ENCODE data around the gene UHRF2.
"Not testable (repeated sequence)": the region's sequence is repeated elsewhere in the genome, so short reads cannot be mapped to it uniquely, and the experiment has no call there.

Gene UHRF2

DNA sequence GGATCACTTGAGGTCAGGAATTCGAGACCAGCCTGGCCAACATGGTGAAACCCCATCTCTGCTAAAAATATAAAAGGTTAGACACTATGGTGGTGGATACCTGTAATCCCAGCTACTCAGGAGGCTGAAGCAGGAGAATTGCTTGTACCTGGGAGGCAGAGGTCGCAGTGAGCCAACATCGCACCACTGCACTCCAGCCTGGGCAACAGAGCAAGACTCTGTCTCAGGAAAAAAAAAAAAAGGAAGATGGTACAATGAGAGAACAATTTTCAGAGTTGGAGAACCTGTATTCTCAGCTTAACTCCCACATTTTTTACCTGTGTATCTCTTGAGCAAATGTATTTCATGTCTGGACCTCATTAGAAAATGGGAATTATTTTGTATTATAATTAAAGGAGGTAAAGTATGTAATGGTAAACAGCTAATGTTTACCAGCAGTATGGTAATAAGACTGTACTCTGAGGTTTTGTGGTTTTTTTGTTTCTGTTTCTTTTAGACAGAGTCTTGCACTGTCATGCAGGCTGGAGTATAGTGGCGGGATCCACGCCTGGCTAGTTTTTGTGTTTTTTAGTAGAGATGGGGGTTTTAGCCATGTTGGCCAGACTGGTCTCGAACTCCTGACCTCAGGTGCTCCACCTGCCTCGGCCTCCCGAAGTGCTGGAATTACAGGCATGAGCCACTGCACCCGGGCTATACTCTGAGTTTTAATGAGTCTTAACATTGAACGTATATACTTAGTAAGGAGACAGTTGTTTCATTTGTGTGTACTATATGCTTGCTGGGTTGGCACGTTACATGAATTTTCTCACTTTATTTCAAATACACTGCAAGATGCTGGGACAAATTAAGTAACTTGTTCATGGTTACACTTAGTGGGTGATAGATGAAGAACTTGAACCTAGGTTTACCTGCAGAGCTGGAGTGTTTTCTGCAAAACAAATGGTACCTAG is 16.2 kb downstream of the UHRF2 start:
- no peak for DNase-seq (ENCODE audit: low read depth)

DNA sequence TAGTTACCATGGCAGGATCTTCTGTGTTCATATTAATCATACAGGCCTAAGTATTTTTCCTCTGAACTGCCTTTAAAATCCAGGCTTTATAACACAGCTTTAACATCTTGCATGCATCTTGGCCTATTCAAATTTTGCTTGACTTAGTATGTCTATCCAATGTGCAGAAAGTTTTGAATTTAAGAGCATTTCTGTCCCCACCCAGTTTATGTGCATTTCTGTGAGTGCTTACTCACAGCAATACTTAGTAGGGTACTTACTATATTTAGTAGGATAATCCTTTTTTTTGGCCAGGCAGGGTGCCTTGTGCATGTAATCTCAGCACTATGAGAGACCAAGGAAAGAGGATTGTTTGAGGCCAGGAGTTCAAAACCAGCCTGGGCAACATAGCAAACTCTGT is 18.0 kb downstream of the UHRF2 start:
- DNase-seq (ENCODE audit: low read depth), result no peak

DNA sequence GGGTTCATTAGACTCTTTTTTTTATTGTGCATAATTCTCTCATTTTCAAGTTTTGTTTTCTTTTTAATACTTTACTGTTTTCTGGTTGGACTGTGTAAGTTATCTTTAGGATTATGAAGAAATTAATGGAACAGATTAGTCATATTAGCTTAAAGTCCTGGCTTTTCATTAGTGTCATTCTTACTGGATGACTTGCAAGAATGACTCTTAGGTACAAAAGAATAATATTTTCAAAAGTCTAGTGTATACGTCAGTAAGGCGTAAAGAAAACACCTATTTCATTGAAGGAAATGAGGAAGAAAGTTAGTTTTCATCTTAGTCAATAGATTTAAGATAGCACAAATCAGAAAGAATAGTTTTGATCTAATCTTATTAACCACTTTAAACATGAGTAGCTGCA is 20.4 kb downstream of the UHRF2 start:
- DNase-seq (ENCODE audit: low read depth), result no peak

DNA sequence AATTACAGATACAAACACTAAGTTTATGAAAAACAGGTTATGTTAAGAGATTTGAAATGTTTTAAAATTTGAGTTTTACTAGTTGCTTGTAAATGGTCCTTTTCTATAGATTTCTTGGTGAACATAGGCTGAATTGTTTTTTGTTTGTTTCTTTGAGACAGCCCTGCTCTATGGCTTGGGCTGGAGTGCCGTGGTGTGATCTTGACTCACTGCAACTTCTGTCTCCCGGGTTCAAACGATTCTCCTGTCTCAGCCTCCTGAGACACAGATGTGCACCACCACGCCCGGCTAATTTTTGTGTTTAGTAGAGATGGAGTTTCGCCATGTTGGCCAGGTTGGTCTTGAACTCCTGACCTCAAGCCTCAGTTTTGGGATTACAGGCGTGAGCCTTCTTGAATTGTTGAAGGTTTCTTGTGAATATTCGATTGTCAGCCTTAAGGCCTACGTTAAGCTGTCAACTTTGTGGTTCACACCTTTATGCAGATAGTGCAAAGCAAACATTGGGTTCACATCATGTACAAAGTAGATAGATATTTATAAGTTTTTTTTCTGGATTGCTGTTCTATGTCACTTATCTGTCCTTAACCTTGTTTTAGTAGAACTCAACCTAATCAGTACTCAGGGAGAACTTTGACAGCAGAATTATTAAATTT is 26.2 kb downstream of the UHRF2 start:
- DNase-seq (ENCODE audit: low read depth), result no peak

DNA sequence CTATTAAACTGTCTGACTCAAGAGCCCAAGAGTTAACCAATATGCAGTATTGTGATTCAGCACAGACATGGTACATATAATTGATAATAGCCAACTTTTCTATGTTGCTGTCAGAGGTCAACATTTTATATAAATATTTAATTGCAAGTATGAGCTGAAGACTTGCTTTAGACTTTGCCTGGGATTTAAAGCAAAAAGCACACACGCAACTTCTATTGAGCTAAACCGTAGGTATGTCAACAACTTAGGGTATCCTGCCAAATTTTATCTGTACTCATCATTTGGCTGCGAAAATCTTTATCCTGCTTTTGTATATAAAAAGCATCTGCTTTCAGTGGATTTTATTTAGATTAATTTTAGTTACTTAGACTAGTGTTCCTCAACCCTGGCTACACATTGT is 27.4 kb downstream of the UHRF2 start:
- DNase-seq (ENCODE audit: low read depth), result no peak

DNA sequence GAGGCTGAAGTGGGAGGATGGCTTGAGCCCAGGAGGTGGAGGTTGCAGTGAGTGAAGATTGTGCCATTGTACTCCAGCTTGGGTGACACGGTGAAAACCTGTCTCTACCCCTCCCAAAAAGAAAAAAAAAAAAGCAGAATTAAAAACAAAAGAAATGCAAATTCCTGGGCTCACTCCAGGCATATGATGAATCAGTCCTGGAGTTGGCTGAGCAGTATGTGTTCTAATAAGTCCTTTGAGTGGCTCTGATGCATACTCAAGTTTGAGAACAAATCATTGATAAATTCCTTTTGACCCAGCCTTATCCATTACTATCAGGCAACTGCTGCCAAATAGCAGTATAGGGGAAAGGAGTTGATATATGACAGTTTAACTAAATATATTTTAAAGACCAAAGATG is 28.3 kb downstream of the UHRF2 start:
- no peak for DNase-seq (ENCODE audit: low read depth)

DNA sequence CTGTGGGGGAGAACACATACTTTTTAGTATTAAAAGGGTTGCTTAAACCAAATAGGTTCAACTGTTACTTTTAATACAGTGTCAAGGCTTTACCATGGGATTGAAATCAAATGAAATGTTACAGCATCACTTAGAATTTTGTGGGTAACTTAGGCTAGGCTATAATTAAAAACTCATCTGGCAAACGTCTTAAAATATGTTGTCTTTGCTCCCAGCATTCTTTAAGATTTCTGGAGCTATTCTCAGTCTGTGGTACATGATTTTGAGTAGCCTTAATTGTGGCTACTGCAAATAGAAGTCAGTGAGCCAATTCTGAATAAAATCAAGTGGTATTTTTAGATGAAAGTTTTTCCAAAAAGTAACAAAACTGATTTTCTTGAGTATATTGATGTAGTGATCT is 30.7 kb downstream of the UHRF2 start:
- DNase-seq (ENCODE audit: low read depth), result no peak

DNA sequence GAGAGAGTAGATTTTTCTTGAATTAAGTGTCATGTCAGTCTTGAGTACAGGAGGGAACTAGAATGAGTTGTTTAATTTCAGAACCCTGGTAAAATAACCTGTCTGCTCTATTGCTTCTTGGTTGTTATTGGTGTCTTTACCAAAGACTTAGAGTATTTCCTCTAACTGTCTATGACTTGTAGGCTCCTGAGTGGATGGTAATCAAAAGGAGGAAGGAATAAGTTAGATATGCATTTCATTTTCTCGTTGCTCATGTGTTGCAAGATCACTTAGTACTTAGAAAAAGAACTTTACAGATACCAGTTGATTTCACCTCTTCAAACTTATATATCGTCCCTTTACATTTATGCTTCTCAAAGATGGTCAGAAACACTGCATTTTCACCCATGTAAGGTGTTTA is 31.1 kb downstream of the UHRF2 start:
- DNase-seq (ENCODE audit: low read depth), result no peak

DNA sequence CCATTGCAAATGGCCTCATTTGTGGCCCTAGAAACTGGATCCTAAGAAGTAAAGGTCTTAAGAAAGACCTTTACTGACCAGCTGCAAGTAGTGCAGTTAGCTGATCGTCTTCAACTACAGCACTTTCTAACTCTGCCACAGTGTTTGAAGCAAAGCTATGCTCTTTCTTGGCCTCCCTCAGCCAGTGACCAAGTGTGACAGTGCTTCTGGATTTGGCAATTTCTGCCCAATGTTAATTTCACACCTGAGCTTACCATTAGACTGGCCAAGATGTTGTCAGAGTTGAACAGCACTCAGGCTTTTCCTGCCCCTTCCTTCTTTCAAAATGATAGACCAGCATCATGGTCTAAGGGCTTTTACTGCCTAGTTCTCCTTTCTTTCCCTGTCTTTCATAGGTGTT is 36.1 kb downstream of the UHRF2 start:
- DNase-seq (ENCODE audit: low read depth), result no peak

DNA sequence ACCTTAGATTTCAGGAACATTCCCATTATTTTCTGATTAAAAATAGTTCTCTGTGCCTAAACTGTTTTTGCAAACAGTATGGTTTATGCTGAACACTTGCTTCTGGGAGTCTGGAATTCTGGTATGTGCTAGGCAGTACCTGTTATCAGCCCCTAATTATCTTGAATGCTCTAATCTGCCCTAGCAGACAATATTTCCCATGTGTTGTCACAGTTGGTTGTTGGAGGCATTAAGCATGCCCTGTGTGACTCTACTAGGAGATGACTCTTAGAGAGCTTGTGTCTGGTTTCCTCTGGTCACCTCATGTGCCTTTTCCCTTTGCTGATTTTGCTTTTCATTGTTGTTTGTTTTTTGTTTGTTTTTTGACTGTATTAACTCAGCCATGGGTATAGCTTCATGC is 36.6 kb downstream of the UHRF2 start:
- DNase-seq (ENCODE audit: low read depth), result no peak

DNA sequence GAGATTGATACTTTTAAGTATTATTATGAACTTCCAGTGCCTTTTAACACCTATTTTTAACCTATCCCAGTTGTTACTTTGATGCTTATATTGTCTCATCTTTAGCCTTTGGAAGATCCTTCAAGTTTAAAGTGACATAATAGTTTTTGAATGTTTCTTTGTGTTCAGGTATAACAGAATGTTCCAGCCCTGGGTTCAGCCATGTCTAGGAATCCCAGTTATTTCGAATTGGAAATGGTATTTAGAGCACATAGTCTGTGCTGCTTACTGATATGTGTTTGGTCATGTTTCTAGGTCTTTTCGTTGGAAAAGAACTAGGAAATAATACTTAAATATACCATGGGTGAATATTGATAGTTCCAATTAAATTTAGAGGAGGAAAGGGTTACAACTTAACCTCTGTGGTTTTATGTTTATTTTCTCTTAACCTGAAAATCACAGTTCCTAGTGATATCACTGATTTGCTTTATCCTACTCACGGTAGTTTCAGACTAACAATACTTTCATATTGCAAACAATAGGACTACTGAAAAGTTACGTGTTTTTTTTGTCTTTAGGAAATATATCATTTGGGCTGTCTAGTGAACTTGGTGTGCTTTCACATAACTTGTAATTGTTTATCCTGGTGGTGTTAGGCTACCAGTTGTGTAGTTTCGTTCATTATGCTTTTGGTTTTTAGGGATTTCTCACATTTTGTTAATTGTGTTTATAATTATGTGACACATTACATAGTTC is 37.8 kb downstream of the UHRF2 start:
- DNase-seq (ENCODE audit: low read depth), result no peak

DNA sequence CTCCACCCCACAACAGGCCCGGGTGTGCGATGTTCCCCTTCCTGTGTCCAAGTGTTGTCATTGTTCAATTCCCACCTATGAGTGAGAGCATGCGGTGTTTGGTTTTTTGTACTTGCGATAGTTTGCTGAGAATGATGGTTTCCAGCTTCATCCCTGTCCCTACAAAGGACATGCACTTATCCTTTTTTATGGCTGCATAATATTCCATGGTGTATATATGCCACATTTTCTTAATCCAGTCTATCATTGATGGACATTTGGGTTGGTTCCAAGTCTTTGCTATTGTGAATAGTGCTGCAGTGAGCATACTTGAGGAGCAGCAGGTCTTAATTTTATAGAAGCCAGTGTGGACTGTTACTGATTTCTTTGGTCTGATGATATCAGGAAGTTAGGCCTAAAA is 42.3 kb downstream of the UHRF2 start:
- not testable (repeated sequence) for DNase-seq (ENCODE audit: low read depth)

DNA sequence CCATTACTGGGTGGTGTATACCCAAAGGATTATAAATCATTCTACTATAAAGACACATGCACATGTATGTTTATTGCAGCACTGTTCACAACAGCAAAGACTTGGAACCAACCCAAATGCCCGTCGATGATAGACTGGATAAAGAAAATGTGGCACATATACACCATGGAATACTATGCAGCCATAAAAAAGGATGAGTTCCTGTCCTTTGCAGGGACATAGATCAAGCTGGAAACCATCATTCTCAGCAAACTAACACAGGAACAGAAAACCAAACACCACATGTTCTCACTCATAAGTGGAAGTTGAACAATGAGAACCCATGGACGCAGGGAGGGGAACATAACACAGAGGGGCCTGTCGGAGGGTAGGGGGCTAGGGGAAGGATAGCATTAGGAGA is 45.7 kb downstream of the UHRF2 start:
- not testable (repeated sequence) for DNase-seq (ENCODE audit: low read depth)

DNA sequence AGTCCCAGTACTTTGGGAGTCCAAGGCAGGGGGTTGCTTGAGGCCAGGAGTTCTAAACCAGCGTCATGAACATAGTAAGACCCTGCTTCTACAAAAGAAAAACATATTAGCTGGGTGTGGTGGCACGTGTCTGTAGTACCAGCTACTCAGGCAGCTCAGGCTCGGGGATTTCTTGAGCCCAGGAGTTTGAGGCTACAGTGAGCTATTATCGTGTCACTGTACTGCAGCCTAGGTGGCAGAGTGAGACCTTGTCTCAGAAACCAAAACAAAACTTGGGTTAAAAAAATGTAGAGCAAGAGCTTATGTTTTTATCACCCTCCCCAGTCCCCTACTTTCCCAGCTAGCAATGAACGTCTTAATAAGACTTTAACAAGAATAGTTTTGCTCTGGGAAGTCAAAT is 46.7 kb downstream of the UHRF2 start:
- DNase-seq (ENCODE audit: low read depth), result no peak

DNA sequence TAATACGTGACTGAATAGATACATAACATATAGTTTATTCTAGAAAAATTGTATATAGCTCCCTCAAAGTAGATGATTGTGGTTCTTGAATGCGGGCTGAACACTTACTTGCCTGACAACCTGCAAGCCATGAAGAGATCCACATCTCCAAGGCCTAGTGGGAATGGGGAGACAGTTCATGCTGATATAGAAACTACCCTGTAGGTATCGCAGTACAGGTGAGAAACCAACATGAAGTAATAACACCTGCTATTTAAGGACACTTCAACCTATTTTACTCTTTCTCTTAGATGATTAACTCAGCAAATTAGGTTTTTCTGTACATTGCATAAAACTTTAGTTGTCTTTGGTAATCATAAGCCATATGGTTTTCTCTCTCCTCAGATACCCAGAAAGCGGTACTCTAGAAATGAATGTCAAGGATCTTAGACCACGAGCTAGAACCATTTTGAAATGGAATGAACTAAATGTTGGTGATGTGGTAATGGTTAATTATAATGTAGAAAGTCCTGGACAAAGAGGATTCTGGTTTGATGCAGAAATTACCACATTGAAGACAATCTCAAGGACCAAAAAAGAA is 47.3 kb downstream of the UHRF2 start:
- DNase-seq (ENCODE audit: low read depth), result no peak

DNA sequence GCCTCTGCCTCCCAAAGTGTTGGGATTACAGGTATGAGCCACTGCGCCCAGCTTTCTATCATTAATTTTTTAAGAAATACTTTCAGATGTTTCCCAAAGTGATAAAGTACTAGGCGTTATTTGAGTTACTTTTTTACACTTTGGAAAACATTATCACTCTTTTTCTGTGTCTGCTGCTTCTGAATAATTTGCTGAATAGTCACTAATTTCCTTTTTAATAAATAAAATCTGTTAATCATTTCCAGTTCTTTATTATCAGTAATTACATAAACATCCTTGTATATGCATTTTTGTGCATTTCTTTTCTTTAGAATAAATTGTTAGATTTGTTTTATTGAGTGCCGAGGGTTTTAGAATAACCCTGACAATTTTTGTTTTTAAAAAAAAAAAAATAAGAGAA is 48.6 kb downstream of the UHRF2 start:
- no peak for DNase-seq (ENCODE audit: low read depth)

DNA sequence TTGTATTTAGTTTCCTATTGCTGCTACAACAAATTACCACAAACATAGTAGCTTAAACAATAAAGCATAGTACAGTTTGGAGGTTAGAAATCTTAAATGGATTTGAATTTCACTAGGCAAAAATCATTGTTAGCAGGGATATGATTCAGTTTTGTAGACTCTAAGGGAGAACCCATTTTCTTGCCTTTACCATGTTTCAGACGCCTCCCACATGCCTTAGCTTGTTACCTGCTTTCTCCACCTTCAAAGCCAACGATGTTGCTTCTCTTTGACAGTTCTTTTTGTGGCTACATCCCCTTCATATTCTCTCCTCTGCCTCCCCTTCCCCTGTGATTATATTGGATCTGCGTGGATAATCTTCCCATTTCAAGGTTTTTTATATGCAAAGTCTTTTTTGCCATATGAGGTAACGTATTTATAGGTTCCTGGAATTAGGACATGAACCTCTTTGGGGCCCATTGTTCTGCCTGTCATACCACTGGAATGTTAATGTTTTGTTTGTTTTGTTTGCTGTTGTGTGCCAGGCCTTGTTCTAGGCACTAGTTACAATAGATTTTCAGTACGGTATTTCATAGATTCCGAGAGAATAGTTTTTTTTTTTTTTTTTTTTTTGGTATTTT is 54.1 kb downstream of the UHRF2 start:
- no peak for DNase-seq (ENCODE audit: low read depth)

DNA sequence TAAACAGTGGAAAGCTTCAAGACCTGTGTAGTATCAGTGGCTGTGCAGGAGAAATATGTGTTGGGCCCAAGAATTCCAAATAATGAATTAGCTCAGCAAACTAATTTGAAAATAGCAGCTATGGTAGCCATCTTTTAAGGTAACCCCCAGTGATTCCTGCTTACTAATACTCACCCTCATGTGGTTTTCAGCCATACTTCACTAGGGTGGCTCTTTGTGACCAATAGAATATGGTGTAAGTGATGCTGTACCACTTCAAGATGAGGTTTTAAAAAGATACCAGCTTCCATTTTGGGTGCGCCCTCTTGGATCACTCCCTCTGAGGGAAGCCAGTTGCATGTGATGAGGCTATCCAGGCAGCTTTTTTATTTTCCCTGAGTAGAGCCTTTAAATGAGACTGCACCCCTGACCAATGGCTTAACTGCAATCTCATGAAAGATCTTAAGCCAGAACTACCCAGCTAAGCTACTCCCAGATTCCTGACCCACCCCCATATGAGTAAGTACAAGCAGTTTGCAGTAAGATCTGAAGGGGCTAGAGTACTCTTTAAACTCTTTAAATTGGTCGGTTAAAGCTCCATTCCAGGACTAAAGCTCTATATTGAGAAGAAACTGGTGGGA is 58.3 kb downstream of the UHRF2 start:
- no peak for DNase-seq (ENCODE audit: low read depth)

DNA sequence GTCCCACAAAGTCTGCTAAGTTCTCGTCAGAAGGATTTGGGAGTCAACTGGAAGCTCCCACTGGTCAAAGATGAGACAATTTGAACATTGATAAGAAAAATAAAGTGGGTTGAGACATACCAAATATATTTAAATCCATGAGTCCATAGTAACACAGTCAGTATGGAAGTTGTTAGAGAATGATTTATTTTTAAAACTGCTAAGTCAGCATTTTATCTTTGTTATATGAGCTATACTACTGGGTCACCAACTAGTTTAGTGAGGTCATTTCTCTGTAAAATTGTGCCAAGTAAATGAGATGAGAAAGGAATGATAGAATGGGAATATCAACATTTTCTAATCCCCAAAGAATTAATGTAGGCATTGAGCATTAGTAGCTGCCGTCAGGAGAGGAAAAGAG is 60.2 kb downstream of the UHRF2 start:
- no peak for DNase-seq (ENCODE audit: low read depth)

DNA sequence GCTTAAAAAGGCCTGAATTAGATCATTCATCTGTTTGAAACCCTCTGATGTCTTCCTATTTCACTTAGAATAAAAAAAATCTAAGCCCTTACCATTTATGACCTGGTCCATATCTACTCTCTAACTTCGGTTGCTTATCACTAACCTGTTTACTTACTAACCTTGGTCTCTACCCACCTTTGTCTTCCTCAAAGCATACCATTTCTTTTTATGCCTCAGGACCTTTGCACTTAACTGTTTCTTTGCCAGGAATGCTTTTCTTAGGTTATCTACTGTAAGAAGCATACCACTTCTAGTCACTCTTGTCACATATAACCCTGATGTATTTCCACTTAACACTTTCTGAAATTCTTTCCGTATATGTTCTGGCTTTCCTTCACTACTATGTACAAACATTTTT is 67.0 kb downstream of the UHRF2 start:
- DNase-seq (ENCODE audit: low read depth), result no peak

DNA sequence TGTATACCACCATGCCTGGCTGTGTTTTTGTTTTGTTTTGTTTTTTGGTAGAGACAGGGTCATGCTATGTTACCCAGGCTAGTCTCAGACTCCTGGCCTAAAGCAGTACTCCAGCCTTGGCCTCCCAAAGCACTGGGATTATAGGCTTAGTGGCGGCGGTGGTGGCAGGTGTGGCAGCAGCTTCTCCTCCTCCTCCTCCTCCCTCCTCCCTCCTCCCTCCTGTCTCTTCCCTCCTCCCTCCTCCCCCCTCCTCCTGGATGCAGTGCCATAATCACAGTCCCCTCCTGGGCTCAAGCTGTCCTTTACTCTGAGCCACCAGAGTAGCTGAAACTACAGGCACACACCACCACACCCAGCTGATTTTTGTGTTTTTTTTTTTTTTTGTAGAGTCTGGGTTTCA is 71.2 kb downstream of the UHRF2 start:
- DNase-seq (ENCODE audit: low read depth), result no peak

DNA sequence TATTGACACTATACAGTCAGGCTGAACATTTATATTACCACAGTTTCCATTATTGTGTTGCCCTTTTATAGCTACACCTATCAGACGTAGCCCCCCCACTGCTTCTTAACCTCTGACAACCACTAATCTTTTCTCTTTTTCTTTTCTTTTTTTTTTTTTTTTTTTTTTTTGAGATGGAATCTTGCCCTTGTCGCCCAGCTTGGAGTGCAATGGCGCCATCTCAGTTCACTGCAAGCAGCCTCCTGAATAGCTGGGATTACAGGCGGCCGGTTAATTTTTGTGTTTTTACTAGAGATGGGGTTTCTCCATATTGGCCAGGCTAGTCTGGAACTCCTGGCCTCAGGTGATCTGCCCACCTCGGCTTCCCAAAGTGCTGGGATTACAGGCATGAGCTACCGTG is 75.4 kb downstream of the UHRF2 start:
- DNase-seq (ENCODE audit: low read depth), result no peak
